ENCODE data around the gene ZNF821. TPM values are rescaled to one million over a fixed set of nuclear protein-coding genes. Genes with fewer than 3 reads are reported as not detected.

ZNF821 gene
- total and polyA plus RNA-seq, 10 of the 15 experiments (the other 5 are each of a cell fraction or from before 2014, with no cell fraction given) = 0.82 to 9.9 (median 6.8) TPM

GRCh38 chr16:71883849-71884638 lies at the start of gene ZNF821 (continued):
- TF ChIP-seq, protein P1, sequence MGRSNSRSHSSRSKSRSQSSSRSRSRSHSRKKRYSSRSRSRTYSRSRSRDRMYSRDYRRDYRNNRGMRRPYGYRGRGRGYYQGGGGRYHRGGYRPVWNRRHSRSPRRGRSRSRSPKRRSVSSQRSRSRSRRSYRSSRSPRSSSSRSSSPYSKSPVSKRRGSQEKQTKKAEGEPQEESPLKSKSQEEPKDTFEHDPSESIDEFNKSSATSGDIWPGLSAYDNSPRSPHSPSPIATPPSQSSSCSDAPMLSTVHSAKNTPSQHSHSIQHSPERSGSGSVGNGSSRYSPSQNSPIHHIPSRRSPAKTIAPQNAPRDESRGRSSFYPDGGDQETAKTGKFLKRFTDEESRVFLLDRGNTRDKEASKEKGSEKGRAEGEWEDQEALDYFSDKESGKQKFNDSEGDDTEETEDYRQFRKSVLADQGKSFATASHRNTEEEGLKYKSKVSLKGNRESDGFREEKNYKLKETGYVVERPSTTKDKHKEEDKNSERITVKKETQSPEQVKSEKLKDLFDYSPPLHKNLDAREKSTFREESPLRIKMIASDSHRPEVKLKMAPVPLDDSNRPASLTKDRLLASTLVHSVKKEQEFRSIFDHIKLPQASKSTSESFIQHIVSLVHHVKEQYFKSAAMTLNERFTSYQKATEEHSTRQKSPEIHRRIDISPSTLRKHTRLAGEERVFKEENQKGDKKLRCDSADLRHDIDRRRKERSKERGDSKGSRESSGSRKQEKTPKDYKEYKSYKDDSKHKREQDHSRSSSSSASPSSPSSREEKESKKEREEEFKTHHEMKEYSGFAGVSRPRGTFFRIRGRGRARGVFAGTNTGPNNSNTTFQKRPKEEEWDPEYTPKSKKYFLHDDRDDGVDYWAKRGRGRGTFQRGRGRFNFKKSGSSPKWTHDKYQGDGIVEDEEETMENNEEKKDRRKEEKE (IDR thresholded peaks at IDR 0.05) = 0 out of 2 replicates have a peak, but pooled peaks have one; percentile 29
- TF ChIP-seq ZNF207 (IDR thresholded peaks at IDR 0.05; ENCODE audit: borderline replicate concordance) = 0 out of 2 replicates have a peak, but pooled peaks have one; percentile 68
- TF ChIP-seq, protein P2, sequence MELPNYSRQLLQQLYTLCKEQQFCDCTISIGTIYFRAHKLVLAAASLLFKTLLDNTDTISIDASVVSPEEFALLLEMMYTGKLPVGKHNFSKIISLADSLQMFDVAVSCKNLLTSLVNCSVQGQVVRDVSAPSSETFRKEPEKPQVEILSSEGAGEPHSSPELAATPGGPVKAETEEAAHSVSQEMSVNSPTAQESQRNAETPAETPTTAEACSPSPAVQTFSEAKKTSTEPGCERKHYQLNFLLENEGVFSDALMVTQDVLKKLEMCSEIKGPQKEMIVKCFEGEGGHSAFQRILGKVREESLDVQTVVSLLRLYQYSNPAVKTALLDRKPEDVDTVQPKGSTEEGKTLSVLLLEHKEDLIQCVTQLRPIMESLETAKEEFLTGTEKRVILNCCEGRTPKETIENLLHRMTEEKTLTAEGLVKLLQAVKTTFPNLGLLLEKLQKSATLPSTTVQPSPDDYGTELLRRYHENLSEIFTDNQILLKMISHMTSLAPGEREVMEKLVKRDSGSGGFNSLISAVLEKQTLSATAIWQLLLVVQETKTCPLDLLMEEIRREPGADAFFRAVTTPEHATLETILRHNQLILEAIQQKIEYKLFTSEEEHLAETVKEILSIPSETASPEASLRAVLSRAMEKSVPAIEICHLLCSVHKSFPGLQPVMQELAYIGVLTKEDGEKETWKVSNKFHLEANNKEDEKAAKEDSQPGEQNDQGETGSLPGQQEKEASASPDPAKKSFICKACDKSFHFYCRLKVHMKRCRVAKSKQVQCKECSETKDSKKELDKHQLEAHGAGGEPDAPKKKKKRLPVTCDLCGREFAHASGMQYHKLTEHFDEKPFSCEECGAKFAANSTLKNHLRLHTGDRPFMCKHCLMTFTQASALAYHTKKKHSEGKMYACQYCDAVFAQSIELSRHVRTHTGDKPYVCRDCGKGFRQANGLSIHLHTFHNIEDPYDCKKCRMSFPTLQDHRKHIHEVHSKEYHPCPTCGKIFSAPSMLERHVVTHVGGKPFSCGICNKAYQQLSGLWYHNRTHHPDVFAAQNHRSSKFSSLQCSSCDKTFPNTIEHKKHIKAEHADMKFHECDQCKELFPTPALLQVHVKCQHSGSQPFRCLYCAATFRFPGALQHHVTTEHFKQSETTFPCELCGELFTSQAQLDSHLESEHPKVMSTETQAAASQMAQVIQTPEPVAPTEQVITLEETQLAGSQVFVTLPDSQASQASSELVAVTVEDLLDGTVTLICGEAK (IDR thresholded peaks at IDR 0.05; ENCODE audit: borderline replicate concordance) = no peak
- TF ChIP-seq PRDM15 (CRISPR knock-in tag; IDR thresholded peaks at IDR 0.05) = no peak
- TF ChIP-seq TBL1XR1 (IDR thresholded peaks at IDR 0.05; ENCODE audit: low read depth, low read length) = no peak
- 0 out of 2 replicates have a peak, but pooled peaks have one; percentile 64 for TF ChIP-seq ZNF217 (IDR thresholded peaks at IDR 0.05)
- peak; percentile 62 to 72 for TF ChIP-seq IKZF2 (IDR thresholded peaks at IDR 0.05)
- TF ChIP-seq ZNF592 (IDR thresholded peaks at IDR 0.05) = 0 out of 2 replicates have a peak, but pooled peaks have one; percentile 44
- TF ChIP-seq, protein P3, sequence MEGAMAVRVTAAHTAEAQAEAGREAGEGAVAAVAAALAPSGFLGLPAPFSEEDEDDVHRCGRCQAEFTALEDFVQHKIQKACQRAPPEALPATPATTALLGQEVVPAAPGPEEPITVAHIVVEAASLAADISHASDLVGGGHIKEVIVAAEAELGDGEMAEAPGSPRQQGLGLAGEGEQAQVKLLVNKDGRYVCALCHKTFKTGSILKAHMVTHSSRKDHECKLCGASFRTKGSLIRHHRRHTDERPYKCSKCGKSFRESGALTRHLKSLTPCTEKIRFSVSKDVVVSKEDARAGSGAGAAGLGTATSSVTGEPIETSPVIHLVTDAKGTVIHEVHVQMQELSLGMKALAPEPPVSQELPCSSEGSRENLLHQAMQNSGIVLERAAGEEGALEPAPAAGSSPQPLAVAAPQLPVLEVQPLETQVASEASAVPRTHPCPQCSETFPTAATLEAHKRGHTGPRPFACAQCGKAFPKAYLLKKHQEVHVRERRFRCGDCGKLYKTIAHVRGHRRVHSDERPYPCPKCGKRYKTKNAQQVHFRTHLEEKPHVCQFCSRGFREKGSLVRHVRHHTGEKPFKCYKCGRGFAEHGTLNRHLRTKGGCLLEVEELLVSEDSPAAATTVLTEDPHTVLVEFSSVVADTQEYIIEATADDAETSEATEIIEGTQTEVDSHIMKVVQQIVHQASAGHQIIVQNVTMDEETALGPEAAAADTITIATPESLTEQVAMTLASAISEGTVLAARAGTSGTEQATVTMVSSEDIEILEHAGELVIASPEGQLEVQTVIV (IDR thresholded peaks at IDR 0.05; ENCODE audit: borderline replicate concordance, partially characterized antibody) = no peak

All from GM12878 (cell line).